Endothelial cell of umbilical vein (primary cell): ENCODE results near the gene TMC6.

Experiments used
- EZH2 ChIP-seq: IDR thresholded peaks from 2 replicates; pipeline ENCODE4 v1.6.1; 2012; ENCODE audit warnings: borderline replicate concordance, low read depth, mild to moderate bottlenecking, moderate library complexity, low read length, inconsistent platforms; ENCODE audit not compliant: severe bottlenecking
- FOS ChIP-seq: IDR thresholded peaks from 2 replicates; pipeline ENCODE4 v1.6.1; 2011; ENCODE audit warnings: mild to moderate bottlenecking, low read length, moderate library complexity, borderline replicate concordance; ENCODE audit not compliant: insufficient read depth
- GATA2 ChIP-seq: IDR thresholded peaks from 2 replicates; pipeline ENCODE4 v1.7.0; 2011; ENCODE audit warnings: low read depth, mild to moderate bottlenecking, moderate library complexity, mixed read lengths, low read length; ENCODE audit not compliant: insufficient read length, insufficient read depth
- JUN ChIP-seq: IDR thresholded peaks from 2 replicates; pipeline ENCODE4 v1.6.1; 2011; ENCODE audit warnings: borderline replicate concordance, low read depth; ENCODE audit not compliant: insufficient read length, insufficient read depth
- POLR2A ChIP-seq: IDR thresholded peaks from 2 replicates; pipeline ENCODE4 v1.6.1; 2012; ENCODE audit warnings: low read depth, mild to moderate bottlenecking, control low read depth, low read length
- POLR2AphosphoS5 ChIP-seq: IDR thresholded peaks from 2 replicates; pipeline ENCODE4 v1.6.1; 2012; ENCODE audit warnings: low read depth, mild to moderate bottlenecking, control low read depth, low read length, moderate library complexity; ENCODE audit not compliant: insufficient read depth
- TF ChIP-seq, protein P1 (sequence below), 2 donors: IDR thresholded peaks; 1 replicate in 1 of 2; 2 replicates in 1 of 2; pipeline ENCODE4 v1.5.1; 2011; ENCODE audit warnings: low read length in 2 of 2, mild to moderate bottlenecking in 2 of 2, moderate library complexity in 2 of 2, control low read depth in 1 of 2, inconsistent platforms in 1 of 2, low read depth in 1 of 2; ENCODE audit not compliant: insufficient read depth in 1 of 2; ENCODE audit errors: extremely low read depth in 1 of 2
- TF ChIP-seq, protein P2 (sequence below): IDR thresholded peaks from 2 replicates; pipeline ENCODE4 v1.6.1; 2011; ENCODE audit not compliant: insufficient read depth, insufficient read length

DNA sequence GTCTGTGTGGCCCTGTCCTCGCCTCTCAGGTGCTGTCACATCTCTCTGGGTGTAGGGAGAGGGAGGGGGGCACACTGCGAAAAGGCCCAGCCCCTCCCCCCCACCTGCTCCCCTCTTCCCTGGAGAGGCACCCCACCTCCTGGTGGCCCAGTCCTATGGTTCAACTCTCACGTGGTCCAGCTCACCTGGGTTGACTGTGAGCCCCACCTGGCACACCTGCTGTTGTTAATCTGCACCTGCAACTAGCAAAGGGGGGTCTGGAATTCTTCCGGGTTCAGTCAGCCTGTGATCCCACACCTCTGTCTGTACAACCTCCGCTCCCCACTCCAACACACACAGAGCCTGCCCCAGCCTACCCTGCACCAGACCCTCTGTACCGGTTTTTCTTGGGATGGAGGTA, 37.9 kb upstream of the TMC6 start:
- TF ChIP-seq EZH2 (no peak), POLR2A (no peak), GATA2 (no peak), POLR2AphosphoS5 (no peak), JUN (no peak), FOS (no peak)
- TF ChIP-seq, protein P1, sequence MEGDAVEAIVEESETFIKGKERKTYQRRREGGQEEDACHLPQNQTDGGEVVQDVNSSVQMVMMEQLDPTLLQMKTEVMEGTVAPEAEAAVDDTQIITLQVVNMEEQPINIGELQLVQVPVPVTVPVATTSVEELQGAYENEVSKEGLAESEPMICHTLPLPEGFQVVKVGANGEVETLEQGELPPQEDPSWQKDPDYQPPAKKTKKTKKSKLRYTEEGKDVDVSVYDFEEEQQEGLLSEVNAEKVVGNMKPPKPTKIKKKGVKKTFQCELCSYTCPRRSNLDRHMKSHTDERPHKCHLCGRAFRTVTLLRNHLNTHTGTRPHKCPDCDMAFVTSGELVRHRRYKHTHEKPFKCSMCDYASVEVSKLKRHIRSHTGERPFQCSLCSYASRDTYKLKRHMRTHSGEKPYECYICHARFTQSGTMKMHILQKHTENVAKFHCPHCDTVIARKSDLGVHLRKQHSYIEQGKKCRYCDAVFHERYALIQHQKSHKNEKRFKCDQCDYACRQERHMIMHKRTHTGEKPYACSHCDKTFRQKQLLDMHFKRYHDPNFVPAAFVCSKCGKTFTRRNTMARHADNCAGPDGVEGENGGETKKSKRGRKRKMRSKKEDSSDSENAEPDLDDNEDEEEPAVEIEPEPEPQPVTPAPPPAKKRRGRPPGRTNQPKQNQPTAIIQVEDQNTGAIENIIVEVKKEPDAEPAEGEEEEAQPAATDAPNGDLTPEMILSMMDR (IDR thresholded peaks at IDR 0.05; ENCODE audit: extremely low read depth in 1 of 2, insufficient read depth in 1 of 2, low read depth in 1 of 2, low read length in 2 of 2): no peak
- TF ChIP-seq, protein P2, sequence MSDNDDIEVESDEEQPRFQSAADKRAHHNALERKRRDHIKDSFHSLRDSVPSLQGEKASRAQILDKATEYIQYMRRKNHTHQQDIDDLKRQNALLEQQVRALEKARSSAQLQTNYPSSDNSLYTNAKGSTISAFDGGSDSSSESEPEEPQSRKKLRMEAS: no peak
